HG02678 (cell line): Measurements from ENCODE around the gene VILL.
"Not testable (repeated sequence)": the region's sequence is repeated elsewhere in the genome, so short reads cannot be mapped to it uniquely, and the experiment has no call there.

ENCODE experiments used
- ATAC-seq: cut with Tn5 transposase; IDR thresholded peaks from one replicate; pipeline ENCODE4 v1.9.1; 2021; ENCODE audit warnings: mild to moderate bottlenecking, moderate library complexity; ENCODE audit not compliant: unreplicated experiment

VILL gene

GRCh38 chr3:38032328-38032865 is 41.8 kb downstream of the VILL start:
- no peak for ATAC-seq

GRCh38 chr3:38033586-38033985 is 43.0 kb downstream of the VILL start:
- not testable (repeated sequence) for ATAC-seq

DNA sequence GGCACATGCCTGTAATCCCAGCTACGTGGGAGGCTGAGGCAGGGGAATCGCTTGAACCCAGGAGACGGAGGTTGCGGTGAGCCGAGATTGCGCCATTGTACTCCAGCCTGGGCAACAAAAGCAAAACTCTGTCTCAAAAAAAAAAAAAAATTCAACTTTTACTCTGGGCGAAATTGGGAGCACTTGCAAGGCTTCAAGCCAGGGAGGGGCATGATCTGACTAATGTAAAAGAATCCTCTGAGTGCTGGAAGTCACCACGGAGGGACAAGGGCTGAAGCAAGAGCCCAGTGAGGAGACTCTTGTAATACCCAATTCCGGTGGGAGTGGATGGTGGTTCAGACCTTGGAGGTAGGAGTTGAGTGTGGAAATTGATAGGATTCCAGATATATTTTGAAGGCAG is 43.7 kb downstream of the VILL start:
- not testable (repeated sequence) for ATAC-seq

DNA sequence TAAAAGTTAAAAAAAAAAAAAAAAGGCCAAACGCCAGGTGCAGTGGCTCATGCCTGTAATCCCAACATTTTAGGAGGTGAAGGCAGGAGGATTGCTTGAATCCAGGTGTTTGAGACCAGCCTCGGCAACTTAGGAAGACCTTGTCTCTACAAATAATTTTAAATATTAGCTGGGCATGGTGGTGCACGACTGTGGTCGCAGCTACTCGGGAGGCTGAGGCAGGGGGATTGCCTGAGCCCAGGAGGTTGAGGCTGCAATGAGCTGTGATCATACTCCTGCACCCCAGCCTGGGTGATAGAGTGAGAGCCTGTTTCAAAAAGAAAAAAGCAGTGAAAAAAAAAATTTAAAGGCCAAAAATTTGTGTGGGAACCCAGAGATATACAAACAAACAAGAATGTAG is 45.7 kb downstream of the VILL start:
- ATAC-seq: no peak

GRCh38 chr3:38036906-38037305 is 46.3 kb downstream of the VILL start:
- ATAC-seq: no peak

DNA sequence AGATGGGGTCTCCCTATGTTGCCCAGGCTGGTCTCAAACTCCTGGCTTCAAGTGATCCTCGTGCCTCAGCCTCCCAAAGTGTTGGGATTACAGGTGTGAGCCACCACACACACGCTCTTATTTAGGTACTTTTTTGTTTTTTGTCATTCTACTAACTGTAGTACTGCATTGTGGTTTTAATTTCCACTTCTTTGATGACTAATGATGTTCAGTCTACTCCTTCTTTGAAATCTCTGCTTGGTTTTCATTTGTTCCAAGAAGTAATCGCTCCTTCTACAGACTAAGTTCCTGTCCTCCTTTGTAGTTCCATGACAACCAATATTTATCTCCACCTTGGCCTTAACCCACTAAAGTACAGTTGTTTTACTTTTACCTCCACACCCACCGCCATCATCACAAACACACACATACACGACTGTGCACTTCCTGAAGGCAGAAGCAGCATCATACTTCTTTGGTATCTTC is 47.9 kb downstream of the VILL start:
- no peak for ATAC-seq

- ATAC-seq: peak; percentile 87
Measured at GRCh38 chr3:38039101-38039898, 48.7 kb downstream of the VILL start, which contains the start of gene DLEC1. Gene DLEC1, plus strand, starts transcription at chr3:38039208. Its CDS starts 18 bp downstream, at chr3:38039226.

GRCh38 chr3:38039899-38040261 is 49.3 kb downstream of the VILL start:
- ATAC-seq: peak; percentile 59

GRCh38 chr3:38040401-38040800 is 49.8 kb downstream of the VILL start:
- no peak for ATAC-seq

- no peak for ATAC-seq
Measured at GRCh38 chr3:38043486-38043885, 52.9 kb downstream of the VILL start.

DNA sequence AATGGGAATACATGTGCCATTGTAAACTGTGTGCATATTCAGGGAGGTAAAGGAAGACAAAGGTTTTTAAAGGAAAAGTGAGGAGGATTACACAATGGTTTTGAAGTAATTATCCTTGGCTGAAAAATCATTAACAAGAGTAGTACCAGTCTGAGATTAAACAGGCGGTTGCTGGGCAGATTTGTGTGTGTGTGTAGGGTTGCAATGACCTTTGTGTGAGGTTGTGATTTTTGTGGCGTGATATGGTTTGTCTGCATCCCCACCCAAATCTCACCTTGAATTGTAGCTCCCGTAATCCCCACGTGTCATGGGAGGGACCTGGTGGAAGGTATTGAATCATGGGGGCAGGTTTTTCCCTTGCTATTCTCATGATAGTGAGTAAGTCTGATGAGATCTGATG is 55.4 kb downstream of the VILL start:
- no peak for ATAC-seq

DNA sequence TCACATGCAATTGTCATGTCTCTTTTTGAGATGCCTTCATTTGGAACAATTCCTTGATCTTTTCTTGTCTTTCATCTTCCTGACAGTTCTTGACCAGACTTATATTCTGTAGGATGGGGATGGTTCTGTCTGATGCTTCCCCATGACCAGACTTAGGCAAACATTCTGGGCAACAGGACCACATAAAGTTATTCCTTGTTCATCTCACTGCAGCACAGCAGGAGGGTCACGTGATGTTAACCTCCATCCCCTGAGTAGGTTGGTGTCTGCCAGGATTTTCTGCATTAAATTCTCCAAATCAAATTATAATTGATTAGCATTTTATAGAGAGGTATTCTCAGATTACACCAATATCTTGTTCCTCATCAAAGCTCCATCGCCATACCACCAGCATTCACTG is 56.2 kb downstream of the VILL start:
- no peak for ATAC-seq

DNA sequence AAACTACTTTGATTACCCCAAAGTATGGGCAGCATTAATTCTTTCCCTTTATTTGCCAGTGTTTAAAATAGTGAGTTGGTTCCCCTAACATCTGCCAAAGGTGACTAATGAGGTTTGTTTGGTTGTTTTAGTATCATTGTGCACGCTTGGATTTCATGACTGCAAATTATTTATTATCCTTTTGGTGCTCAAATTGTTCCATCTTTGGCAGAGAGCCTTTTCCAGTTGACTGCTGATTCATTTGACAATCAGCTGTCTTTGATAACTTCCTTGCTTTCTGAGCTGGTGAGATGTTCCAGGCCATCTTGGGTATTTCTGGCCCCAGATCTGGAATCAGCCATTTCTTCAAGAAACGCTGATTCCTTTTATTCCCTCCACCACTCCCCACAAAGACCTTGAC is 57.3 kb downstream of the VILL start:
- no peak for ATAC-seq

- ATAC-seq: no peak
Measured at GRCh38 chr3:38049358-38050126, 59.0 kb downstream of the VILL start.

DNA sequence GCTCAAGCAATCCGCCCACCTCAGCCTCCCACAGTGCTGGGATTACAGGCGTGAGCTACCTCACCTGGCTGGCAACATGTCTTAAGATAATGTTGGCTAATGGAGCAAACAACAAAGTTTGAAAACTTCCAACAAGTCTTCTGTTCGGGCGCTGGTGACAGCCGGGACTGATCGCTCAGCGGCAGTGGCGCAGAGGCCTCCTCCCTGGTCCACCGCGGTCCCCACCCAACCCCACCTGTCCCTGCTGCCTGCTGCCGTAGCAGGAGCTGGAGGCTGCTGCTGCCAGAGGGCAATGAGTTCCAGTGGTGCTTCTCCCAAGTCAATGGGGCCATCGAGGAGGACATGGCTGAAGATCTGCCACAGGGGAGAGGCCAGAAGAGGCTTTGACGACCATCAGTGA is 60.5 kb downstream of the VILL start:
- no peak for ATAC-seq

GRCh38 chr3:38053286-38053685 is 62.7 kb downstream of the VILL start:
- not testable (repeated sequence) for ATAC-seq

DNA sequence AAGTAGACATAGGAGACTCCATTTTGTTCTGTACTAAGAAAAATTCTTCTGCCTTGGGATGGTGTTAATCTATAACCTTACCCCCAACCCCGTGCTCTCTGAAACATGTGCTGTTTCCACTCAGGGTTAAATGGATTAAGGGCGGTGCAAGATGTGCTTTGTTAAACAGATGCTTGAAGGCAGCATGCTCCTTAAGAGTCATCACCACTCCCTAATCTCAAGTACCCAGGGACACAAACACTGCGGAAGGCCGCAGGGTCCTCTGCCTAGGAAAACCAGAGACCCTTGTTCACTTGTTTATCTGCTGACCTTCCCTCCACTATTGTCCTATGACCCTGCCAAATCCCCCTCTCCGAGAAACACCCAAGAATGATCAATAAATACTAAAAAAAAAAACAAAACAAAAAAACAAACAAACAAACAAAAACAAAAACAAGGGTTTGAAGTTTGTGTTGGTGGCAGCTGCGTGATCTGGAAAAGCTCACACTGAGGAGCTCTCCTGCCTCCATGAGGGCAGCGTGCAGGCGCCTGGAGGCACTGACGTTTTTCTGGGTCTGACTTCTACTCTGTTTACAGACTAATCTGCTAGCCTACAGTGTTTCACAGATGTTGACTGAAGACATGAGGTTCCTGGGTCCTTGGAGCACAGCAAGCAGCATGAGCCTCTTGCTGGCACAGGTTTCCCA is 63.4 kb downstream of the VILL start:
- ATAC-seq: not testable (repeated sequence)

- no peak for ATAC-seq
Measured at GRCh38 chr3:38054499-38055001, 64.0 kb downstream of the VILL start.
